AML-193 (cell line): ENCODE data around the gene PGAP3.
"Not testable (repeated sequence)": the region's sequence is repeated elsewhere in the genome, so short reads cannot be mapped to it uniquely, and the experiment has no call there.

Experiments used
- DNase-seq, 2 experiments: peaks; one replicate each; lab custom pipeline; 2025; lab: John Stamatoyannopoulos, UW

The PGAP3 gene

DNA sequence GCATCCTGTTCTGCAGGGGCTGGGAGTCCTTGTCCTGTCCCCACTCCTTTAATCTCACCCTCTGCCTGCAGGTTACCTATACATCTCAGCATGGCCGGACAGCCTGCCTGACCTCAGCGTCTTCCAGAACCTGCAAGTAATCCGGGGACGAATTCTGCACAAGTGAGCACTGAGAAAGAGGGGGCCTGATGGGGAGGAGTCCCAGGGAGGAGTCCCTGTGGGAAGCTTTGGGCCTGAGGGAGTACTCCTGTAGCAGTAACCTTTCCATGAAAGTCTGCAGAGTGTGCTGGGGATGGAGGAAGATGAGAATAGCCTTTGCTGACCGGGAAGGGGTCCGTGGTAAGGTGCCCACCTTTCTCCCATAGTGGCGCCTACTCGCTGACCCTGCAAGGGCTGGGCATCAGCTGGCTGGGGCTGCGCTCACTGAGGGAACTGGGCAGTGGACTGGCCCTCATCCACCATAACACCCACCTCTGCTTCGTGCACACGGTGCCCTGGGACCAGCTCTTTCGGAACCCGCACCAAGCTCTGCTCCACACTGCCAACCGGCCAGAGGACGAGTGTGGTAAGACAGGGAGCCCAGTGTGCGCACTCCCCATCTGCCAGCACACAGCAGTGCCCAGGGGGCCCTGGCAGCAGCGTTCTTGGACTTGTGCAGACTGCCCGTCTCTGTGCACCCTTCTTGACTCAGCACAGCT lies 27.7 kb upstream of the PGAP3 start:
- no peak for DNase-seq

DNA sequence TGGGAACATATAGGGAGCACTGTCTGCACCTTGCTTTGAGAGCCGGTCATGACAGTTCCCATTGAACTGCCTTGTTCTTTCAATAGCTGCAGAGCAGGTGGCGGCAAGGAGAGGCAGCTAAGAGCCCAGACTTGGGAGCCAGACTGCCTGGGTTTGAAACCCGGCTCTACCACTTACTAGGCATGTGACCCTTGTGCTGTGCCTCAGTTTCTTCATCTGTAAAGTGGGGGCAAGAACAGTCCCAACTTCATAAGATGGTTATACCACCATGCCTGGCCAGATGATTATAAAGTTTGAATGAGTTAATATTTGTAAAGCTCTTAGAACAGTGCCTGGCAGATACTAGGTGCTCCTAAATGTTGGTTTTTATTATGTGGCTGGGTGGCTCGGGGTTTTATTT lies 26.4 kb upstream of the PGAP3 start:
- DNase-seq: no peak

- no peak for DNase-seq
These were observed 24.0 kb upstream of the PGAP3 start for GRCh38 chr17:39711851-39712250.

DNA sequence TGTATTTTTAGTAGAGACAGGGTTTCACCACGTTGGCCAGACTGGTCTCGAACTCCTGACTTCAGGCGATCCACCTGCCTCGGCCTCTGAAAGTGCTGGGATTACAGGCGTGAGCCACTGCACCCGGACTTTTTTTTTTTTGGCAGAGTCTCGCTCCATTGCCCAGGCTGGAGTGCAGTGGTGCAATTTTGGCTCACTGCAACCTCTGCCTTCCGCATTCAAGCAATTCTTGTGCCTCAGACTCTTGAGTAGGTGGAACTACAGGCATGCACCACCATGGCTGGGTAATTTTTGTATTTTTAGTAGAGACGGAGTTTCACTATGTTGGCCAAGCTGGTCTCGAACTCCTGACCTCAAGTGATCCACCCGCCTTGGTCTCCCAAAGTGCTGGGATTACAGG lies 23.2 kb upstream of the PGAP3 start:
- not testable (repeated sequence) for DNase-seq

GRCh38 chr17:39709998-39710964 lies 22.4 kb upstream of the PGAP3 start:
- no peak for DNase-seq

- no peak for DNase-seq
These were observed 21.6 kb upstream of the PGAP3 start for GRCh38 chr17:39709319-39709997.

DNA sequence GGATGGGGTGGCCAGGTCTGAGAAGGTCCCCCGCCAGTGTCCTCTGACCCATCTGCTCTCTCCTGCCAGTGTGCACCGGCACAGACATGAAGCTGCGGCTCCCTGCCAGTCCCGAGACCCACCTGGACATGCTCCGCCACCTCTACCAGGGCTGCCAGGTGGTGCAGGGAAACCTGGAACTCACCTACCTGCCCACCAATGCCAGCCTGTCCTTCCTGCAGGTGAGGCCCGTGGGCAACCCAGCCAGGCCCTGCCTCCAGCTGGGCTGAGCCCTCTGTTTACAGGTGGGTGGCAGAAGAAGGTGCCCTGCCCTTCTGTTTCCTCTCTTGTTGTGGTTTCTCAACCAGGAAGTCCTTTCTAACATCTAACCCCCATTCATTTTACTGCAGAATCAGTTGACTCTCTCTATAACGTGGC lies 19.1 kb upstream of the PGAP3 start:
- no peak for DNase-seq

GRCh38 chr17:39706383-39706782 lies 18.5 kb upstream of the PGAP3 start:
- DNase-seq: no peak

DNA sequence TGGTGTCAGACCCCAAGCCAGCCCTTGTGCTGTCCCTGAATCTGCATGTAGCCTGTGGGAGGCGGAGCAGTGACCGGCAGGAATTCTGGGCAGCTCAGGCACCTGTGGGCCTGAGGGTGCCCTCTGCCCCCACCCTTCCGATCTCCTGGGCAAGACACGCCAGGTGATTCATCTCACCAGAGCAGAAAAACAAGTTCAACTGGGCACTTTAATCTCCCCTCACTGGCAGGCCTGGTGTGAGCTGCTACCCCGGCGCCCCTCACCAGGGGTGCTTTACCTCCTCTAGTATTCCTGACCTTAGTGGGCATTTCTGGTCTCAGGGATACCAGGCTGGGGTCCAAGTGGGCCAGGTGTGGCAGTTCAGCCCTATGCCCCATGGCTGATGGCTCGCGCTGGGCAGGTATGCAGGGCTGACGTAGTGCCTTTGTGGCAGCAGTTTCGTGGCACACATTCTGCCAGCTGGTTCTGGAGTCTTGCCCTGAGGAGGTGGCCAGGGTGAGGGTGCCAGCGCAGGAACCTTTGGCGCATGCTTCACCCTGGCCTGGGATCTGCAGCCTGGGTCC lies 18.0 kb upstream of the PGAP3 start:
- no peak for DNase-seq

DNA sequence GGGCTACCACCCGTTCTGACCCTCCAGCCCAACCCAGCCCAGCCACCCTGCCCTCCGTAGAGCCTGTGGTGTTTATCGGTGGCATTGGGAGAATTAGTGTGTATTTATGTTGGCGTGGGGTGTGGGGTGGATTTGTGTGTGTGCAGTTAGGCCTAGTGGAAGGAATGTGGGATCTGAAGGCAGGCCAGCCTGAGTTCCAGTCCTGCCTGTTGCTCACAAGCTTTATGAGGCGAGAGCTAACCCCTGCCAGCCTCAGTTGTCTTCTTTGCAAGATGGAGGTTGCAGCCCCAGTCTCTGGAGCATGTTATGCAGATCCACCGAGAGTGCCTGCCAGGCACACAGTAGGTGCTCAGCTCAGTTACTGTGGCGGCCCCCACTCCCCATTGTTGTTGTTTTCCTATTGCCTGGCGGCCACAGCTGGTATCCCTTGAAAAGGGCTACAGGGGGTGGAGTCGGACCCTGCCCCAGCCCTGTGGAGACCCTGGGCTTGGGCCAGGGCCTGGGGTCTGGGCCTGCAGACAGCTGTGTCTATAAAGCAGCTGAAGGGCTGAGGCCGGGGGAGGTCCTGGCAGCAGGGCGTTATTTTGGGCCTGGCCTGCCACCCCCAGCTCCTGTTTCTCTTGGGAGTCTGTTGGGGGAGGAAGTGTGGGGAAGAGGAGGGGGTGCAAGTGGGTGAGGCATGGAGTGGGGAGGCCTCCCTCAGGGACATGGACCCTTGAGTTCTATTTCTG lies 17.1 kb upstream of the PGAP3 start:
- no peak for DNase-seq

GRCh38 chr17:39703913-39704312 lies 16.1 kb upstream of the PGAP3 start:
- no peak for DNase-seq

GRCh38 chr17:39702901-39703893 lies 15.3 kb upstream of the PGAP3 start:
- no peak for DNase-seq

GRCh38 chr17:39701784-39702422 lies 14.0 kb upstream of the PGAP3 start:
- DNase-seq: no peak

GRCh38 chr17:39701012-39701783 lies 13.3 kb upstream of the PGAP3 start:
- no peak for DNase-seq

- DNase-seq: no peak
These were observed 12.5 kb upstream of the PGAP3 start for GRCh38 chr17:39700148-39700987.

DNA sequence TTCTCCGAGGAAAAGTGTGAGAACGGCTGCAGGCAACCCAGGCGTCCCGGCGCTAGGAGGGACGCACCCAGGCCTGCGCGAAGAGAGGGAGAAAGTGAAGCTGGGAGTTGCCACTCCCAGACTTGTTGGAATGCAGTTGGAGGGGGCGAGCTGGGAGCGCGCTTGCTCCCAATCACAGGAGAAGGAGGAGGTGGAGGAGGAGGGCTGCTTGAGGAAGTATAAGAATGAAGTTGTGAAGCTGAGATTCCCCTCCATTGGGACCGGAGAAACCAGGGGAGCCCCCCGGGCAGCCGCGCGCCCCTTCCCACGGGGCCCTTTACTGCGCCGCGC lies 11.9 kb upstream of the PGAP3 start, which contains the start of gene ERBB2:
Gene ERBB2, plus strand, starts transcription at position 247 of the 330 bp plus-strand sequence. CDS start 175 bp downstream, outside the sequence.
- no peak for DNase-seq

DNA sequence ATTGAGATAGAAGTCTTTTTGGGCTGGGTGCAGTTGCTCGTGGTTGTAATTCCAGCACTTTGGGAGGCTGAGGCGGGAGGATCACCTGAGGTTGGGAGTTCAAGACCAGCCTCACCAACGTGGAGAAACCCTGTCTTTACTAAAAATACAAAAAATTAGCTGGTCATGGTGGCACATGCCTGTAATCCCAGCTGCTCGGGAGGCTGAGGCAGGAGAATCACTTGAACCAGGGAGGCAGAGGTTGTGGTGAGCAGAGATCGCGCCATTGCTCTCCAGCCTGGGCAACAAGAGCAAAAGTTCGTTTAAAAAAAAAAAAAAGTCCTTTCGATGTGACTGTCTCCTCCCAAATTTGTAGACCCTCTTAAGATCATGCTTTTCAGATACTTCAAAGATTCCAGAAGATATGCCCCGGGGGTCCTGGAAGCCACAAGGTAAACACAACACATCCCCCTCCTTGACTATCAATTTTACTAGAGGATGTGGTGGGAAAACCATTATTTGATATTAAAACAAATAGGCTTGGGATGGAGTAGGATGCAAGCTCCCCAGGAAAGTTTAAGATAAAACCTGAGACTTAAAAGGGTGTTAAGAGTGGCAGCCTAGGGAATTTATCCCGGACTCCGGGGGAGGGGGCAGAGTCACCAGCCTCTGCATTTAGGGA lies 11.4 kb upstream of the PGAP3 start:
- DNase-seq: not testable (repeated sequence)

- DNase-seq: no peak
These were observed 10.1 kb upstream of the PGAP3 start for GRCh38 chr17:39697961-39698360.
